ENCODE measurements around the gene PGM1.

Gene PGM1

GRCh38 chr1:63677497-63677896, 84.3 kb downstream of the PGM1 start:
- Histone ChIP-seq H3K4me1 (ENCODE audit: insufficient read depth, low read length, severe bottlenecking) (no peaks in the 10 kb centered on the region), H2AFZ (ENCODE audit: low read length) (no peak overlapping the region)
- TF ChIP-seq CTCF (IDR thresholded peaks at IDR 0.05; ENCODE audit: low read length) = no peak
- TF ChIP-seq EZH2 (IDR thresholded peaks at IDR 0.05; ENCODE audit: borderline replicate concordance, low read length) = no peak

GRCh38 chr1:63678200-63678599, 85.0 kb downstream of the PGM1 start:
- H3K79me2 ChIP-seq (ENCODE audit: insufficient read depth, low read length) = no peaks in the 10 kb centered on the region
- H3K4me1 ChIP-seq (ENCODE audit: insufficient read depth, low read length, severe bottlenecking) = no peaks in the 10 kb centered on the region
- H3K9ac ChIP-seq (ENCODE audit: low read length) = no peak overlapping the region
- TF ChIP-seq EZH2 (IDR thresholded peaks at IDR 0.05; ENCODE audit: borderline replicate concordance, low read length) (no peak), CTCF (IDR thresholded peaks at IDR 0.05; ENCODE audit: low read length) (no peak)
- H2AFZ ChIP-seq (ENCODE audit: low read length) = no peak overlapping the region
- no peaks in the 10 kb centered on the region for H3K27me3 ChIP-seq (ENCODE audit: insufficient read depth, low read length)
- no peak overlapping the region for H3K27ac ChIP-seq (ENCODE audit: low read depth, low read length, poor library complexity, severe bottlenecking)
- no peaks in the 10 kb centered on the region for H3F3A ChIP-seq (ENCODE audit: insufficient read depth, low read length)
- H3K9me2 ChIP-seq (ENCODE audit: low read depth, low read length) = no peaks in the 10 kb centered on the region
- H3K9me3 ChIP-seq (ENCODE audit: low read length) = peaks cover 3% of the 10 kb centered on the region; the same call in 1 of the 2 replicates
- H3K4me3 ChIP-seq (ENCODE audit: low read depth, low read length, poor library complexity, severe bottlenecking) = no peak overlapping the region
- no peaks in the 10 kb centered on the region for H4K20me1 ChIP-seq (ENCODE audit: insufficient read depth, low read length)
- H3K36me3 ChIP-seq (ENCODE audit: insufficient read depth, low read length) = no peaks in the 10 kb centered on the region; the same call in 1 of the 2 replicates
- no peak overlapping the region for H3K4me2 ChIP-seq (ENCODE audit: low read length)

More at GRCh38 chr1:63677497-63677896, 84.3 kb downstream of the PGM1 start:
- Histone ChIP-seq H4K20me1 (ENCODE audit: insufficient read depth, low read length) (no peaks in the 10 kb centered on the region), H3K9me3 (ENCODE audit: low read length) (peaks cover 3% of the 10 kb centered on the region; the same call in 1 of the 2 replicates), H3K9me2 (ENCODE audit: low read depth, low read length) (no peaks in the 10 kb centered on the region), H3K4me3 (ENCODE audit: low read depth, low read length, poor library complexity, severe bottlenecking) (no peak overlapping the region), H3K27me3 (ENCODE audit: insufficient read depth, low read length) (no peaks in the 10 kb centered on the region), H3K4me2 (ENCODE audit: low read length) (no peak overlapping the region), H3K36me3 (ENCODE audit: insufficient read depth, low read length) (no peaks in the 10 kb centered on the region; the same call in 1 of the 2 replicates), H3F3A (ENCODE audit: insufficient read depth, low read length) (no peaks in the 10 kb centered on the region), H3K27ac (ENCODE audit: low read depth, low read length, poor library complexity, severe bottlenecking) (no peak overlapping the region), H3K9ac (ENCODE audit: low read length) (no peak overlapping the region), H3K79me2 (ENCODE audit: insufficient read depth, low read length) (no peaks in the 10 kb centered on the region)

DNA sequence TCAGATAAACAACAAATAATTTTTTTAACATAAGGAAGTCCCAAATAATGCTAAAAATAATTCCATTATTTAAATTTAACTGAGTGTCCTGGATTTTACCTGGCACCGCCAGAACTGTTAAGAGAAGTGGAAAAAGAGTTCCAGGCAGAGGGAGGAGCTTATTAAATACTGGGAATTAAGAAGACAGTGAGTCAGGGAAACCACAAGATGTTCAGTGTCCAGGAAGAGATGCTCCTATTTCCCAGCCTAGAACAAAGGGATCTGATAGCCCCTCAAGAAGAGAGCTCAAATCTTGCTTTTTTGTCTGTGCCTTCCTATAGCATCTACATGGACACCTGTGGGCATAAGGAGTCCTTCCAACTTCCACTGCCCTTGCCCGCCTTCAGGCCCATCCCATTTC, 85.9 kb downstream of the PGM1 start:
- no peak overlapping the region for H3K4me3 ChIP-seq (ENCODE audit: low read depth, low read length, poor library complexity, severe bottlenecking)
- H3K9ac ChIP-seq (ENCODE audit: low read length) = no peak overlapping the region
- H4K20me1 ChIP-seq (ENCODE audit: insufficient read depth, low read length) = no peaks in the 10 kb centered on the region
- no peak overlapping the region for H3K4me2 ChIP-seq (ENCODE audit: low read length)
- no peaks in the 10 kb centered on the region for H3F3A ChIP-seq (ENCODE audit: insufficient read depth, low read length)
- no peaks in the 10 kb centered on the region for H3K9me2 ChIP-seq (ENCODE audit: low read depth, low read length)
- no peaks in the 10 kb centered on the region for H3K27me3 ChIP-seq (ENCODE audit: insufficient read depth, low read length)
- TF ChIP-seq EZH2 (IDR thresholded peaks at IDR 0.05; ENCODE audit: borderline replicate concordance, low read length) (no peak), CTCF (IDR thresholded peaks at IDR 0.05; ENCODE audit: low read length) (no peak)
- H3K79me2 ChIP-seq (ENCODE audit: insufficient read depth, low read length) = no peaks in the 10 kb centered on the region
- no peaks in the 10 kb centered on the region for H3K4me1 ChIP-seq (ENCODE audit: insufficient read depth, low read length, severe bottlenecking)
- no peaks in the 10 kb centered on the region; the same call in 1 of the 2 replicates for H3K36me3 ChIP-seq (ENCODE audit: insufficient read depth, low read length)
- H3K27ac ChIP-seq (ENCODE audit: low read depth, low read length, poor library complexity, severe bottlenecking) = no peak overlapping the region
- H3K9me3 ChIP-seq (ENCODE audit: low read length) = peaks cover 3% of the 10 kb centered on the region; the same call in 1 of the 2 replicates
- H2AFZ ChIP-seq (ENCODE audit: low read length) = no peak overlapping the region

Measured in OCI-LY1 (cell line).